Peyer's patch (tissue), 4 donors: ENCODE measurements around the gene UBTF.

ENCODE experiments used
- POLR2A ChIP-seq, 2 donors: fragments of 450-650 bp; IDR thresholded peaks; one replicate each; pipeline ENCODE4 v1.5.1; 2017; ENCODE audit warnings: antibody characterized with exemption in 2 of 2, mild to moderate bottlenecking in 2 of 2, moderate library complexity in 2 of 2
- TF ChIP-seq, protein P1 (sequence below), 6 experiments: fragments of 450-650 bp in 4 of 6; fragments of 200-600 bp in 2 of 6; sonication (generic) in 1 of 6; IDR thresholded peaks; one replicate each; pipeline ENCODE4 v1.5.1; 2017 to 2019; ENCODE audit warnings: antibody characterized with exemption in 6 of 6, mild to moderate bottlenecking in 3 of 6, moderate library complexity in 1 of 6

DNA sequence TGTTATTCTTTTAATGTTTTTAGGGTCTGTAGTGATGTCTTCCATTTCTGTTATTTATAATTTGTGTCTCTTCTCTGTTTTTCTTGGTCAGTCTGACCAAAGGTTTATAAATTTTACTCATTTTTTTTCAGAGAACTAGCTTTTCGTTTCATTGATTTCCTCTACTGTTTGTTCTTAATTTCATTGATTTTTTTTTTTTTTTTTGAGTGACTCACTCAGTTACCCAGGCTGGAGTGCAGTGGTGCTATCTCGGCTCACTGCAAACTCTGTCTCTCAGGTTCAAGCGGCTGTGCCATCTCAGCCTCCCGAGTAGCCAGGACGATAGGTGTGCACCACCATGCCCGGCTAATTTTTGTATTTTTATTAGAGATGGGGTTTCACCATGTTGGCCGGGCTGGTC, 12.6 kb upstream of the UBTF start:
- TF ChIP-seq, protein P1, sequence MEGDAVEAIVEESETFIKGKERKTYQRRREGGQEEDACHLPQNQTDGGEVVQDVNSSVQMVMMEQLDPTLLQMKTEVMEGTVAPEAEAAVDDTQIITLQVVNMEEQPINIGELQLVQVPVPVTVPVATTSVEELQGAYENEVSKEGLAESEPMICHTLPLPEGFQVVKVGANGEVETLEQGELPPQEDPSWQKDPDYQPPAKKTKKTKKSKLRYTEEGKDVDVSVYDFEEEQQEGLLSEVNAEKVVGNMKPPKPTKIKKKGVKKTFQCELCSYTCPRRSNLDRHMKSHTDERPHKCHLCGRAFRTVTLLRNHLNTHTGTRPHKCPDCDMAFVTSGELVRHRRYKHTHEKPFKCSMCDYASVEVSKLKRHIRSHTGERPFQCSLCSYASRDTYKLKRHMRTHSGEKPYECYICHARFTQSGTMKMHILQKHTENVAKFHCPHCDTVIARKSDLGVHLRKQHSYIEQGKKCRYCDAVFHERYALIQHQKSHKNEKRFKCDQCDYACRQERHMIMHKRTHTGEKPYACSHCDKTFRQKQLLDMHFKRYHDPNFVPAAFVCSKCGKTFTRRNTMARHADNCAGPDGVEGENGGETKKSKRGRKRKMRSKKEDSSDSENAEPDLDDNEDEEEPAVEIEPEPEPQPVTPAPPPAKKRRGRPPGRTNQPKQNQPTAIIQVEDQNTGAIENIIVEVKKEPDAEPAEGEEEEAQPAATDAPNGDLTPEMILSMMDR (IDR thresholded peaks at IDR 0.05), result no peak
- no peak for TF ChIP-seq POLR2A (IDR thresholded peaks at IDR 0.05)
